DND-41 (cell line): ENCODE results near the gene NDE1.

Experiments used
- ATAC-seq: fragments of 200-7000 bp; cut with Tn5 transposase; 3 replicates; pipeline ENCODE4 v1.9.1; 2021; ENCODE audit warnings: low read depth; ENCODE audit not compliant: insufficient read depth
- DNase-seq: peaks from one replicate; pipeline ENCODE4 v3.0.0-alpha.2; 2020
- H2AFZ ChIP-seq: 2 replicates; pipeline ENCODE4 v1.6.0; 2012; ENCODE audit warnings: low read depth, low read length
- H3K27ac ChIP-seq: 2 replicates; pipeline ENCODE4 v1.5.1; 2012; ENCODE audit warnings: low read length, inconsistent platforms
- H3K27me3 ChIP-seq: fragments of 200-600 bp; sonication (generic); 2 replicates; pipeline ENCODE4 v1.6.0; 2012; ENCODE audit warnings: low read length, mild to moderate bottlenecking, inconsistent platforms; ENCODE audit not compliant: insufficient read depth, poor library complexity
- H3K36me3 ChIP-seq: 2 replicates; pipeline ENCODE4 v1.5.1; 2012; ENCODE audit warnings: low read length, inconsistent platforms; ENCODE audit not compliant: insufficient read depth
- H3K4me1 ChIP-seq: 2 replicates; pipeline ENCODE4 v1.5.1; 2012; ENCODE audit warnings: mild to moderate bottlenecking, low read length; ENCODE audit not compliant: insufficient read depth
- H3K4me2 ChIP-seq: 2 replicates; pipeline ENCODE4 v1.6.0; 2012; ENCODE audit warnings: mild to moderate bottlenecking, moderate library complexity, low read length, inconsistent platforms; ENCODE audit not compliant: insufficient read depth
- H3K4me3 ChIP-seq, 2 experiments: fragments of 200-600 bp in 1 of 2; shearing (Covaris generic) in 1 of 2; 2 replicates each; pipeline ENCODE4 v1.5.1; 2012 to 2016; ENCODE audit warnings: inconsistent platforms in 2 of 2, low read length in 2 of 2, mild to moderate bottlenecking in 2 of 2, low read depth in 1 of 2, moderate library complexity in 1 of 2
- H3K79me2 ChIP-seq: 2 replicates; pipeline ENCODE4 v1.6.0; 2012; ENCODE audit warnings: low read length, inconsistent platforms; ENCODE audit not compliant: insufficient read depth
- H3K9ac ChIP-seq: 2 replicates; pipeline ENCODE4 v1.6.0; 2012; ENCODE audit warnings: low read depth, mild to moderate bottlenecking, inconsistent platforms, low read length, moderate library complexity
- H3K9me3 ChIP-seq: 2 replicates; pipeline ENCODE4 v1.5.1; 2012; ENCODE audit warnings: low read length, moderate library complexity, mild to moderate bottlenecking, inconsistent platforms; ENCODE audit not compliant: insufficient read depth, severe bottlenecking
- H4K20me1 ChIP-seq: 2 replicates; pipeline ENCODE4 v1.6.0; 2012; ENCODE audit warnings: low read length; ENCODE audit not compliant: insufficient read depth
- EZH2 ChIP-seq: IDR thresholded peaks from 3 replicates; pipeline ENCODE4 v1.6.1; 2012; ENCODE audit warnings: borderline replicate concordance, low read depth, mild to moderate bottlenecking, moderate library complexity, low read length, inconsistent platforms; ENCODE audit not compliant: severe bottlenecking
- TF ChIP-seq, protein P1 (sequence below): IDR thresholded peaks from 2 replicates; pipeline ENCODE4 v1.5.1; 2012; ENCODE audit warnings: borderline replicate concordance, low read length, moderate library complexity, mild to moderate bottlenecking; ENCODE audit not compliant: poor library complexity, severe bottlenecking; ENCODE audit errors: extremely low read depth

The NDE1 gene

DNA sequence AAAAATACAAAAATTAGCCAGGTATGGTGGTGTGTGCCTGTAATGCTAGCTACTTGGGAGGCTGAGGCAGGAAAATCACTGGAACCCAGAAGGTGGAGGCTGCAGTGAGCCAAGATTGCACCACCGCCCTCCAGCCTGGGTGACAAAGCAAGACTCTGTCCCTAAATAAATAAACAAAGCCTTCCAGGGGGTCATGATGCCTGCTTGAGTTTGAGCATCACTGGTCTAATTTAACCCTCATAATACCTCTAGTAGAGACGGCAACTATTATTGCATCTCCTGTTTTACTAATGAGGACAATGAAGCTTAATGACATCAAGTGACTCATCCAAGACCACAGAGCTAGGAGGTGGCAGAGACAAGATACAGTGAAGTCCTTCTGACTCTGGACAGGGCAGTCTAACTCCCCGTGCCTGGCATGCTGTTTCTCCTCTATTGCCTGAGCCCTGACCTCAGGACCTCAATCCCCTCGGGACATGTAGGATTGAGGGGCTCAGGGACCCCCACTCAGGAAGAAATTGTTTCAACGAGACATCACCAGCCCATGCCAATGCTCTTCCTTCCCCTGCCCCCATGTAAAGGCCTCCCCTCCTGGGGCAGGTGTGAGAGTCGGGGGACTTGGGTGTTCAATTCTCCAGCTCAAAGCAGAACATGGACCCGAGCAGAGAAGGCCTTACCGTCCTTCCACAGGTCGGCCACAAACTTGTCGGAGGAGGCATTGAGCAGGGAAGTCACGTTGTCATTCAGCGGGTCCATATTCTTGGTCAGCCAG lies 102.9 kb downstream of the NDE1 start:
- Histone ChIP-seq H3K27ac (no peak overlapping the region), H3K9ac (no peak overlapping the region), H3K4me3 (no peak overlapping the region), H3K9me3 (no peaks in the 10 kb centered on the region), H3K79me2 (no peaks in the 10 kb centered on the region), H3K36me3 (no peaks in the 10 kb centered on the region), H4K20me1 (no peaks in the 10 kb centered on the region), H3K4me2 (no peak overlapping the region), H2AFZ (no peak overlapping the region), H3K4me1 (no peaks in the 10 kb centered on the region), H3K27me3 (no peaks in the 10 kb centered on the region)
- TF ChIP-seq, protein P1, sequence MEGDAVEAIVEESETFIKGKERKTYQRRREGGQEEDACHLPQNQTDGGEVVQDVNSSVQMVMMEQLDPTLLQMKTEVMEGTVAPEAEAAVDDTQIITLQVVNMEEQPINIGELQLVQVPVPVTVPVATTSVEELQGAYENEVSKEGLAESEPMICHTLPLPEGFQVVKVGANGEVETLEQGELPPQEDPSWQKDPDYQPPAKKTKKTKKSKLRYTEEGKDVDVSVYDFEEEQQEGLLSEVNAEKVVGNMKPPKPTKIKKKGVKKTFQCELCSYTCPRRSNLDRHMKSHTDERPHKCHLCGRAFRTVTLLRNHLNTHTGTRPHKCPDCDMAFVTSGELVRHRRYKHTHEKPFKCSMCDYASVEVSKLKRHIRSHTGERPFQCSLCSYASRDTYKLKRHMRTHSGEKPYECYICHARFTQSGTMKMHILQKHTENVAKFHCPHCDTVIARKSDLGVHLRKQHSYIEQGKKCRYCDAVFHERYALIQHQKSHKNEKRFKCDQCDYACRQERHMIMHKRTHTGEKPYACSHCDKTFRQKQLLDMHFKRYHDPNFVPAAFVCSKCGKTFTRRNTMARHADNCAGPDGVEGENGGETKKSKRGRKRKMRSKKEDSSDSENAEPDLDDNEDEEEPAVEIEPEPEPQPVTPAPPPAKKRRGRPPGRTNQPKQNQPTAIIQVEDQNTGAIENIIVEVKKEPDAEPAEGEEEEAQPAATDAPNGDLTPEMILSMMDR: no peak
- TF ChIP-seq EZH2: no peak
- DNase-seq (no peak), ATAC-seq (no peak)

DNA sequence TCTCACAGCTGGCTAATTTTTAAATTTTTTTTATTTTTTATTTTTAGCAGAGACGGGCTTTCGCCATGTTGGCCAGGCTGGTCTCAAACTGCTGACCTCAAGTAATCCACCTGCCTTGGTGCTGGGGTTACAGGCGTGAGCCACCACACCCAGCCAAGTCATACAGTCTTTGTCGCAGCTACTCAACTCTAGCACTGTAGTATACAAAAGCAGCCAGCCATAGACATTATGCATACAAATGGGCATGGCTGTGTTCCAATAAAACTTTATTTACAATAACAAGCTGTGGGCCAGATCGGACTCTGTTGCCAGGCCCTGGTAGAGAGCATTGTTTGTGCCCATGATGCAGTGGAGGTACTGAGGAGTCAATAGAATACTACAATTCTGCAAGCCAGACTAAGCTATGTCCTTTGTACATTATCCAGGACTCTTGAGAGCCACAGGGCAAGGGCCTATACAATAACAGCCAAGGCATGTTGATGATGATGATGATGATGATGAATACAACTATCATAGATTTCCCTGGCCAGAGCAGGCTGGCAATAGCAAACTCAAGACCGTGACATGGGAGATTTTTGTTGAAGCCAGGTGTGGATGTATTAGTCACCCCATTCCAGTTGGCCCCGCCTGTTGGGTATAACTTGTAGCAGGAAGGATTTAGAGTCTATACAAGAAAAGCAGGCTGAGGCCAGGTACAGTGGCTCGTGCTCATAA lies 104.9 kb downstream of the NDE1 start:
- H3K4me3 ChIP-seq: no peak overlapping the region
- H3K4me1 ChIP-seq: no peaks in the 10 kb centered on the region
- no peaks in the 10 kb centered on the region for H3K9me3 ChIP-seq
- DNase-seq (no peak), ATAC-seq (no peak)
- no peaks in the 10 kb centered on the region for H3K36me3 ChIP-seq
- no peak overlapping the region for H2AFZ ChIP-seq
- no peaks in the 10 kb centered on the region for H4K20me1 ChIP-seq
- no peak overlapping the region for H3K9ac ChIP-seq
- no peak overlapping the region for H3K4me2 ChIP-seq
- TF ChIP-seq, protein P1: no peak
- no peak for TF ChIP-seq EZH2
- H3K79me2 ChIP-seq: no peaks in the 10 kb centered on the region
- H3K27ac ChIP-seq: no peak overlapping the region
- H3K27me3 ChIP-seq: no peaks in the 10 kb centered on the region

DNA sequence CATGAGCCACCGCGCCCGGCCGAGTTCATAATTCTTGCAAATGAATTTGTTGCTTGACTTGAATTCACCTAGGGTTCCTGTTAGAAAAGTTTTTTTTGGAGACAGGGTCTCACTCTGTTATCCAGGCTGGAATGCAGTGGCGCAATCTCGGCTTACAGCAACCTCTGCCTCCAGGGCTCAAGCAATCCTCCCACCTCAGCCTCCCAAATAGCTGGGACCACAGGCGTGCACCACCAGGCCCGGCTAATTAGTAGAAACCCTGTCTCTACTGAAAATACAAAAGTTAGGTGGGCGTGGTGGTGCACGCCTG lies 107.0 kb downstream of the NDE1 start:
- TF ChIP-seq, protein P1: no peak
- TF ChIP-seq EZH2: no peak
- H3K36me3 ChIP-seq: no peaks in the 10 kb centered on the region
- no peaks in the 10 kb centered on the region for H3K79me2 ChIP-seq
- H3K27ac ChIP-seq: no peak overlapping the region
- H3K9ac ChIP-seq: no peak overlapping the region
- H3K4me1 ChIP-seq: no peaks in the 10 kb centered on the region
- no peak overlapping the region for H3K4me2 ChIP-seq
- ATAC-seq: no peak
- no peak overlapping the region for H3K4me3 ChIP-seq
- H3K9me3 ChIP-seq: no peaks in the 10 kb centered on the region
- H2AFZ ChIP-seq: no peak overlapping the region
- DNase-seq: no peak
- H3K27me3 ChIP-seq: no peaks in the 10 kb centered on the region
- H4K20me1 ChIP-seq: no peaks in the 10 kb centered on the region
